ENCODE data around the gene ELOVL5.

Gene ELOVL5

DNA sequence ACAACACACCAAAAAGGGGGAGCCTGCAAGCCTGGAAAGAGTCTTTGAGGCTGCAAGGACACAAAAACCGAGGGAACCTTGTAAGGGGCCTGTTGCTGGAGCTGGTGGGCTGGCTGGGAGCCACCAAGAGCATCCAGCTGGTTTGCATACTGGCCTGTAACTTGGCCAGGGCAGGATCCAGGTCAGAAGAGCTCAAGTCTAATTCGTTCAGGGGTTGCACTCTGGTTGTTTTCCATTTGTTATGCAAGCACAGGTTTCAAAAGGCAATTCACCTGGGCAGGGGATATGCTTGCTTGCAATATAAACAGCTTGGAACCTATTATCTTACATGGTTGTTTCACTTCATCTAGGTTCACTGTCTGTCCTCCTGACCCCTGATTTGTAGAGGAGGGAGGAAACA is 101.8 kb downstream of the ELOVL5 start:
- H3K4me1 ChIP-seq (ENCODE audit: insufficient read depth, poor library complexity, severe bottlenecking): no peaks in the 10 kb centered on the region
- TF ChIP-seq, protein P1, sequence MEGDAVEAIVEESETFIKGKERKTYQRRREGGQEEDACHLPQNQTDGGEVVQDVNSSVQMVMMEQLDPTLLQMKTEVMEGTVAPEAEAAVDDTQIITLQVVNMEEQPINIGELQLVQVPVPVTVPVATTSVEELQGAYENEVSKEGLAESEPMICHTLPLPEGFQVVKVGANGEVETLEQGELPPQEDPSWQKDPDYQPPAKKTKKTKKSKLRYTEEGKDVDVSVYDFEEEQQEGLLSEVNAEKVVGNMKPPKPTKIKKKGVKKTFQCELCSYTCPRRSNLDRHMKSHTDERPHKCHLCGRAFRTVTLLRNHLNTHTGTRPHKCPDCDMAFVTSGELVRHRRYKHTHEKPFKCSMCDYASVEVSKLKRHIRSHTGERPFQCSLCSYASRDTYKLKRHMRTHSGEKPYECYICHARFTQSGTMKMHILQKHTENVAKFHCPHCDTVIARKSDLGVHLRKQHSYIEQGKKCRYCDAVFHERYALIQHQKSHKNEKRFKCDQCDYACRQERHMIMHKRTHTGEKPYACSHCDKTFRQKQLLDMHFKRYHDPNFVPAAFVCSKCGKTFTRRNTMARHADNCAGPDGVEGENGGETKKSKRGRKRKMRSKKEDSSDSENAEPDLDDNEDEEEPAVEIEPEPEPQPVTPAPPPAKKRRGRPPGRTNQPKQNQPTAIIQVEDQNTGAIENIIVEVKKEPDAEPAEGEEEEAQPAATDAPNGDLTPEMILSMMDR (IDR thresholded peaks at IDR 0.05; ENCODE audit: poor library complexity, severe bottlenecking): no peak
- no peaks in the 10 kb centered on the region for H3K9me3 ChIP-seq (ENCODE audit: severe bottlenecking)
- no peak overlapping the region for H3K27ac ChIP-seq (ENCODE audit: poor library complexity, severe bottlenecking)
- no peaks in the 10 kb centered on the region for H3K36me3 ChIP-seq (ENCODE audit: low read depth)
- H3K4me3 ChIP-seq (ENCODE audit: severe bottlenecking): no peak overlapping the region
- H3K27me3 ChIP-seq (ENCODE audit: insufficient read depth, poor library complexity, severe bottlenecking): no peaks in the 10 kb centered on the region
- no peak for ATAC-seq (ENCODE audit: low read depth)
- DNase-seq (ENCODE audit: low spot score): no peak

DNA sequence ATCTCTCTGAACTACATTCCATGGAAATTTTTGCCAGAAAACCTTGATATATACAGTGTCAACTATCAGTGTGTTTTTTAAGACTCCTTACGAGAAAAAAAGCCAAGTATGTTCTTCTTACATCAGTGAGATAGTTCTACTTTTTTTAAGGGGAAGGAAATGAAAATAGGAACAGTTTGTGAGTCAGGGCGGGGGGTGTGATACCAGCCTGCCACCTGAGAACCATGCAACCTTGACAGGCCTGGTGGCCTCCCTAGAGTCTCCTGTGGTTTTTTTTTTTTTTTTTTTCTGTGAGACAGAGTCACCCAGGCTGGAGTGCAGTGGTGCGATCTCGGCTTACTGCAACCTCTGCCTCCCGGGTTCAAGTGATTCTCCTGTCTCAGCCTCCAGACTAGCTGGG is 103.8 kb downstream of the ELOVL5 start:
- DNase-seq (ENCODE audit: low spot score) (no peak), ATAC-seq (ENCODE audit: low read depth) (no peak)
- Histone ChIP-seq H3K36me3 (ENCODE audit: low read depth) (no peaks in the 10 kb centered on the region), H3K4me1 (ENCODE audit: insufficient read depth, poor library complexity, severe bottlenecking) (no peaks in the 10 kb centered on the region), H3K9me3 (ENCODE audit: severe bottlenecking) (no peaks in the 10 kb centered on the region), H3K27ac (ENCODE audit: poor library complexity, severe bottlenecking) (no peak overlapping the region), H3K27me3 (ENCODE audit: insufficient read depth, poor library complexity, severe bottlenecking) (no peaks in the 10 kb centered on the region), H3K4me3 (ENCODE audit: severe bottlenecking) (no peak overlapping the region)
- TF ChIP-seq, protein P1 (IDR thresholded peaks at IDR 0.05; ENCODE audit: poor library complexity, severe bottlenecking): no peak

DNA sequence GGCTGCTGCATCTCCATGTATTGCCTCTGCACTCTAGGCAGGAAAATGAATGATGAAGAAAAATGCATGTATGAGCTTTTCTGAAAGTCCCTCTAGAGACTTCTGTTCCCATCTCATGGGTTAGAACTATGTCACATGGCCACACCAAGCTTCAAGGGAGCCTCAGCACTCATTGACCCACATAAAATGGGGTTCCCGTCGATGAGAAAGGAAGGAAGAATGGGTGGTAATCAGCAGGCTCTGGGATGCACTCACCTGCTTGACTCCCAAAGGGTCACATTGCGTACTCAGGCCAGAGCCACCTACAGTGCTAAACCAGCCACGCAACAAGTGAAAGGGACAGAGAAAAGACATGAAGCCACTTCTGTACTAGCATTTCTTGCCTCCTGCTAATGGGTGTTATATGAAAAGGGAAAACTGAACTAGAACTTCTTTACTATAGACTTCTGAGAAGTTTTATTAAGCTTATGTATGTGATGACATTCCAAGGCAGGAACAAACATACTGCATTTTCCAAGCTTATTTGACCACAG is 104.3 kb downstream of the ELOVL5 start:
- Histone ChIP-seq H3K27me3 (ENCODE audit: insufficient read depth, poor library complexity, severe bottlenecking) (no peaks in the 10 kb centered on the region), H3K27ac (ENCODE audit: poor library complexity, severe bottlenecking) (no peak overlapping the region), H3K36me3 (ENCODE audit: low read depth) (no peaks in the 10 kb centered on the region), H3K4me1 (ENCODE audit: insufficient read depth, poor library complexity, severe bottlenecking) (no peaks in the 10 kb centered on the region), H3K9me3 (ENCODE audit: severe bottlenecking) (no peaks in the 10 kb centered on the region), H3K4me3 (ENCODE audit: severe bottlenecking) (no peak overlapping the region)
- TF ChIP-seq, protein P1 (IDR thresholded peaks at IDR 0.05; ENCODE audit: poor library complexity, severe bottlenecking): no peak
- ATAC-seq (ENCODE audit: low read depth): no peak
- no peak for DNase-seq (ENCODE audit: low spot score)

DNA sequence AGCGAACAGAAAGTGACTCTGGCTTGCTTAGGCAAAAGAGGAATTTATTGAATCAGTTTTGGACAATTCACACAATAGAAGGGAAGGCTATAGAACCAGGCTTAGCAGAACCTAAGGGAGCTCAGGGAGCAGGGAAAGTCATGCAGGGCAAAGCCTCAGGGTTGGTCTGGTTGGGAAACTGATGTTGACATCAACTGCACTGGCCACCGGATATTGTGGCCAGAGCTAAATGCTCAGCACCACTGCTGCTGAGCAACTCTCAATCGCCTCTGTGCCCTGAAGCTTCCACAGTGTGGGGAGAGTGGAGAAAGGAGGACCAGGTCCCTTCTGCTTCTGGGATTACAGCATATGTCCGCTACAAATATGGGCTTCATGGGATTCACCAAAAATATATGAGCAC is 106.8 kb downstream of the ELOVL5 start:
- no peaks in the 10 kb centered on the region for H3K9me3 ChIP-seq (ENCODE audit: severe bottlenecking)
- no peak for DNase-seq (ENCODE audit: low spot score)

DNA sequence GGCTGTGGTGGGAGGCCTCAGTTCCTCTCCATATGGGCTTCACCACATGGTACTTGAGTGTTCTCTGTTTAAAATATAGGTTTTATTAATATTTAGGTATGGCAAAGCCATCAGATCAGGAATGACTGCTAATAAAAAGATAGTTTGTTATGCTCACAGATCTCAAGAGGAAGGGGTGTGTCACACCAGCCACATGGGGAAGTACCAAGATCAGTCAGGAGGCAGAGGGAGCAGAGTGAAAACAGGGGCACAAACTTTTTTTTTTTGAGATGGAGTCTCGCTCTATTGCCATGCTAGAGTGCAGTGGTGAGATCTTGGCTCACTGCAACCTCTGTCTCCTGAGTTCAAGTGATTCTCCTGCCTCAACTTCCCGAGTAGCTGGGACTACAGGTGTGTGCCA is 108.0 kb downstream of the ELOVL5 start:
- H3K27me3 ChIP-seq (ENCODE audit: insufficient read depth, poor library complexity, severe bottlenecking): no peaks in the 10 kb centered on the region
- no peak overlapping the region for H3K27ac ChIP-seq (ENCODE audit: poor library complexity, severe bottlenecking)
- no peak for ATAC-seq (ENCODE audit: low read depth)
- H3K9me3 ChIP-seq (ENCODE audit: severe bottlenecking): no peaks in the 10 kb centered on the region
- H3K4me3 ChIP-seq (ENCODE audit: severe bottlenecking): no peak overlapping the region
- H3K36me3 ChIP-seq (ENCODE audit: low read depth): no peaks in the 10 kb centered on the region
- no peaks in the 10 kb centered on the region for H3K4me1 ChIP-seq (ENCODE audit: insufficient read depth, poor library complexity, severe bottlenecking)
- TF ChIP-seq, protein P1 (IDR thresholded peaks at IDR 0.05; ENCODE audit: poor library complexity, severe bottlenecking): no peak
- DNase-seq (ENCODE audit: low spot score): no peak

More for the DNA sequence above, 106.8 kb downstream of the ELOVL5 start:
- ATAC-seq (ENCODE audit: low read depth): no peak
- TF ChIP-seq, protein P1 (IDR thresholded peaks at IDR 0.05; ENCODE audit: poor library complexity, severe bottlenecking): no peak
- H3K4me1 ChIP-seq (ENCODE audit: insufficient read depth, poor library complexity, severe bottlenecking): no peaks in the 10 kb centered on the region
- H3K36me3 ChIP-seq (ENCODE audit: low read depth): no peaks in the 10 kb centered on the region
- no peak overlapping the region for H3K4me3 ChIP-seq (ENCODE audit: severe bottlenecking)
- H3K27me3 ChIP-seq (ENCODE audit: insufficient read depth, poor library complexity, severe bottlenecking): no peaks in the 10 kb centered on the region
- H3K27ac ChIP-seq (ENCODE audit: poor library complexity, severe bottlenecking): no peak overlapping the region

Data from RWPE2 (cell line).